Lower leg skin (tissue), 4 donors: ENCODE results near the gene SLC22A7. TPM values are rescaled to one million over a fixed set of nuclear protein-coding genes. Genes with fewer than 3 reads are reported as not detected.

ENCODE experiments used
- DNase-seq, 2 donors: peaks; one replicate each; pipeline ENCODE4 v3.0.0-alpha.2; 2019; ENCODE audit warnings: low spot score in 2 of 2
- H3K4me3 ChIP-seq: fragments of 200-600 bp; sonication (generic); 2 replicates; pipeline ENCODE4 v1.5.1; 2017; ENCODE audit warnings: mild to moderate bottlenecking, low read depth; ENCODE audit not compliant: poor library complexity, severe bottlenecking
- CTCF ChIP-seq, 3 donors: fragments of 450-650 bp; IDR thresholded peaks; one replicate each; pipeline ENCODE4 v1.5.1; 2016; ENCODE audit warnings: antibody characterized with exemption in 3 of 3, mild to moderate bottlenecking in 3 of 3, moderate library complexity in 2 of 3
- POLR2A ChIP-seq, 2 donors: fragments of 450-650 bp; IDR thresholded peaks; one replicate each; pipeline ENCODE4 v1.6.1; 2016 to 2017; ENCODE audit warnings: antibody characterized with exemption in 2 of 2, mild to moderate bottlenecking in 1 of 2, moderate library complexity in 1 of 2
- WGBS, 2 donors: methylation state at CpG; one replicate each; pipeline ENCODE4 v1.1.5; 2018; 5-methylcytosine and 5-hydroxymethylcytosine counted together
- intact Hi-C: fragments of 100-400 bp; cut with DNase I; formaldehyde crosslinking; loops from one replicate; pipeline ENCODE4 v1.15.0; 2023; ENCODE audit warnings: low total_unique reads
- total RNA-seq, 4 donors: library from RNA; depleted of rRNA; stranded (reverse); fragments of >200 nt; gene quantifications; one replicate each; pipeline ENCODE4 v1.1.0, GENCODE V29; 2016

SLC22A7 gene
- total RNA-seq, 4 donors from 2014 or later = not detected

- WGBS, 2 donors = 92 to 95% methylated on average over 1 of the region's 1 CpG
- no peak for DNase-seq
- TF ChIP-seq POLR2A (IDR thresholded peaks at IDR 0.05) (no peak), CTCF (IDR thresholded peaks at IDR 0.05) (no peak)
- intact Hi-C loops = no loop called here
- no peak overlapping the region for H3K4me3 ChIP-seq
These were observed 15.8 kb downstream of the SLC22A7 start for GRCh38 chr6:43313813-43314212.

GRCh38 chr6:43318011-43318410 lies 20.0 kb downstream of the SLC22A7 start:
- intact Hi-C loops = no loop called here
- TF ChIP-seq POLR2A (IDR thresholded peaks at IDR 0.05) (no peak), CTCF (IDR thresholded peaks at IDR 0.05) (no peak)
- no peak for DNase-seq
- H3K4me3 ChIP-seq = no peak overlapping the region
- WGBS, 2 donors = 86 to 92% methylated on average over 2 of the region's 2 CpGs

- intact Hi-C loops = no loop called here
- no peak overlapping the region for H3K4me3 ChIP-seq
- TF ChIP-seq POLR2A (IDR thresholded peaks at IDR 0.05) (no peak), CTCF (IDR thresholded peaks at IDR 0.05) (no peak)
- no peak for DNase-seq
- 62 to 79% methylated on average over 1 of the region's 1 CpG for WGBS, 2 donors
These were observed 27.8 kb downstream of the SLC22A7 start for GRCh38 chr6:43325876-43326275.

- DNase-seq = no peak
- H3K4me3 ChIP-seq = no peak overlapping the region
- intact Hi-C loops = no loop called here
- WGBS, 2 donors = 37 to 52% methylated on average over 1 of the region's 1 CpG
- TF ChIP-seq POLR2A (IDR thresholded peaks at IDR 0.05) (no peak), CTCF (IDR thresholded peaks at IDR 0.05) (no peak)
These were observed 30.5 kb downstream of the SLC22A7 start for GRCh38 chr6:43328528-43328927.

GRCh38 chr6:43331470-43331869 lies 33.4 kb downstream of the SLC22A7 start:
- no peak overlapping the region for H3K4me3 ChIP-seq
- no peak for TF ChIP-seq POLR2A (IDR thresholded peaks at IDR 0.05)
- TF ChIP-seq CTCF (IDR thresholded peaks at IDR 0.05) = no peak
- DNase-seq = no peak
- intact Hi-C loops = no loop called here
- WGBS, 2 donors = 71 to 84% methylated on average over 1 of the region's 1 CpG

- 78% methylated on average over 4 of the region's 4 CpGs for WGBS, 2 donors
- DNase-seq = no peak
- no peak for TF ChIP-seq POLR2A (IDR thresholded peaks at IDR 0.05)
- TF ChIP-seq CTCF (IDR thresholded peaks at IDR 0.05) = no peak
- intact Hi-C loops = no loop called here
- no peak overlapping the region for H3K4me3 ChIP-seq
These were observed 33.8 kb downstream of the SLC22A7 start for GRCh38 chr6:43331891-43332290.
